Lower leg skin (tissue), 4 donors: ENCODE results near the gene PRODH. TPM values are rescaled to one million over a fixed set of nuclear protein-coding genes. Genes with fewer than 3 reads are reported as not detected.
A peak's percentile ranks its signal among the peaks of the same experiment; 100 is the strongest.
"Not testable (repeated sequence)": the region's sequence is repeated elsewhere in the genome, so short reads cannot be mapped to it uniquely, and the experiment has no call there.

Experiments used
- DNase-seq, 2 donors: peaks; one replicate each; pipeline ENCODE4 v3.0.0-alpha.2; 2019; ENCODE audit warnings: low spot score in 2 of 2
- H3K4me3 ChIP-seq: fragments of 200-600 bp; sonication (generic); 2 replicates; pipeline ENCODE4 v1.5.1; 2017; ENCODE audit warnings: mild to moderate bottlenecking, low read depth; ENCODE audit not compliant: poor library complexity, severe bottlenecking
- POLR2A ChIP-seq, 2 donors: fragments of 450-650 bp; IDR thresholded peaks; one replicate each; pipeline ENCODE4 v1.6.1; 2016 to 2017; ENCODE audit warnings: antibody characterized with exemption in 2 of 2, mild to moderate bottlenecking in 1 of 2, moderate library complexity in 1 of 2
- WGBS, 2 donors: methylation state at CpG; one replicate each; pipeline ENCODE4 v1.1.5; 2018; 5-methylcytosine and 5-hydroxymethylcytosine counted together
- intact Hi-C: fragments of 100-400 bp; cut with DNase I; formaldehyde crosslinking; loops from one replicate; pipeline ENCODE4 v1.15.0; 2023; ENCODE audit warnings: low total_unique reads
- total RNA-seq, 4 donors: library from RNA; depleted of rRNA; stranded (reverse); fragments of >200 nt; gene quantifications; one replicate each; pipeline ENCODE4 v1.1.0, GENCODE V29; 2016
- TF ChIP-seq, protein P1 (sequence below), 3 donors: fragments of 450-650 bp; IDR thresholded peaks; one replicate each; pipeline ENCODE4 v1.5.1; 2016; ENCODE audit warnings: antibody characterized with exemption in 3 of 3, mild to moderate bottlenecking in 3 of 3, moderate library complexity in 2 of 3

PRODH gene
- total RNA-seq, 4 donors from 2014 or later: 22.6 to 109 (median 37.2) TPM

DNA sequence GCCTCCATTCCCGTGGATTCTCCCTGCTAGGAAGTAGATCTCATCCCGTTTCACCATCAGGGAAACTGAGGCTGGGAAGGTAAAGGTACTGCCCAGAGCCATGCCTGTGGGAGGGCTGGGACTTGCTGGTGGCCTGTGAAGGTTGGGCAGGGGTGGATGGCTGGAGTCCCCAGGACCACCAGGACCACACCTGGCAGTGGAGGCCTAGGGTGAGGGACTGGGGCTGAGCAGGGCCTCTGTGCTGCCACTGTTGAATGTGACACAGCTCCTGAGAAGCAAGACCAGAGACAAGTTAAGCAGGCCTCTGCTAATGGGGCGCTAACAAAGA is 26.2 kb upstream of the PRODH start:
- TF ChIP-seq, protein P1, sequence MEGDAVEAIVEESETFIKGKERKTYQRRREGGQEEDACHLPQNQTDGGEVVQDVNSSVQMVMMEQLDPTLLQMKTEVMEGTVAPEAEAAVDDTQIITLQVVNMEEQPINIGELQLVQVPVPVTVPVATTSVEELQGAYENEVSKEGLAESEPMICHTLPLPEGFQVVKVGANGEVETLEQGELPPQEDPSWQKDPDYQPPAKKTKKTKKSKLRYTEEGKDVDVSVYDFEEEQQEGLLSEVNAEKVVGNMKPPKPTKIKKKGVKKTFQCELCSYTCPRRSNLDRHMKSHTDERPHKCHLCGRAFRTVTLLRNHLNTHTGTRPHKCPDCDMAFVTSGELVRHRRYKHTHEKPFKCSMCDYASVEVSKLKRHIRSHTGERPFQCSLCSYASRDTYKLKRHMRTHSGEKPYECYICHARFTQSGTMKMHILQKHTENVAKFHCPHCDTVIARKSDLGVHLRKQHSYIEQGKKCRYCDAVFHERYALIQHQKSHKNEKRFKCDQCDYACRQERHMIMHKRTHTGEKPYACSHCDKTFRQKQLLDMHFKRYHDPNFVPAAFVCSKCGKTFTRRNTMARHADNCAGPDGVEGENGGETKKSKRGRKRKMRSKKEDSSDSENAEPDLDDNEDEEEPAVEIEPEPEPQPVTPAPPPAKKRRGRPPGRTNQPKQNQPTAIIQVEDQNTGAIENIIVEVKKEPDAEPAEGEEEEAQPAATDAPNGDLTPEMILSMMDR (IDR thresholded peaks at IDR 0.05): no peak
- TF ChIP-seq POLR2A (IDR thresholded peaks at IDR 0.05): no peak
- WGBS, 2 donors: 83 to 84% methylated on average over 3 of the region's 3 CpGs
- no peak for DNase-seq
- intact Hi-C loops: no loop called here
- H3K4me3 ChIP-seq: no peak overlapping the region

DNA sequence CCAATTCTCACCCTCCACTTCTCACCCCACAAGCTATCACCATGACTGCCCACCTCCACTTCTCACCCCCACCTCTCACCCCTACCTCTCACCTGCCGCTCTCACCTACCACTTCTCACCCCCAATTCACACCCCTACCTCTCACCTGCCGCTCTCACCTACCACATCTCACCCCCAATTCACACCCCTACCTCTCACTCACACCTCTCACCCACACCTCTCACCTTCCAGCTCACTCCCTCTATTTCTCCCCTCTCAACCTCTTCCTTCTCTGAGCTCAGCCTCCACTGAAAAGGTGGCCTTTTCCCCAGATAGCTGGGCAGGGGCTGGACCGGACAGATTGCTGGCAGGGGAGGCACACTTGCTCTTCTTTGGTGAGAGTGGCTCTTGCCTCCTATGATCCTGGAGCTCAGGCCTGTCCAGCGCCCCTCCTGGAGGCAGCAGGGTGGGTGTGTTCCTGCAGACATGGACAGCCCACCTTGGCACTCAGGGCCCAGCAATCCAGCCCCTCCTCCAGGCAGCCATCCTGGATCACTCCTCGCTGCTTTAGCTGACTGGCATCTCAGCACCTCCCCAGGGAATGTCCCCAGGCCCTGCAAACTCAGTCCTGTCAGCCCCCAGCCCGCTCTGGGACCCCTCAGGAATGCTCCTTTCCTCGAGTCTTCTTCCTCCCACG is 25.7 kb upstream of the PRODH start:
- H3K4me3 ChIP-seq, DNase-seq, intact Hi-C loops: not testable (repeated sequence)
- 73 to 81% methylated on average over 8 of the region's 8 CpGs for WGBS, 2 donors

DNA sequence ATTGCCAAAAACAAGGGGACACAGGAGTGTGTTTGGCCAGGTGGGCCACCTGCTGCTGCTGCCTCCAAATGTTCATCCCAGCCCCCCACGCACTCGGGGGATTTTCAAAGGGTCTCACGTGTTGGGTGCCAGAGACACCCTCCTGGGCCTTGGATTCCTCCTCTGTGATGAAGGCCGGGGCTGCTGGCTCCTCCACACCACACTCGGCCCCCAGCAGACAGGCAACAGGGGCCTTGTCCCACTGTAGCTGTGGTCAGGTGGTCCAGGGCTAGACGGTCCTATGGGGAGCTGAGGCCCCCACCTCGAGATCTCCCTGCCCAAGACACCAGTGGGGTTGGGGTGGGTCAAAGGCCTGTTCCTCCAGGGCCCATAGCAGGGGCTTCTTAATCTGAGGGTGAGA is 25.1 kb upstream of the PRODH start:
- intact Hi-C loops, H3K4me3 ChIP-seq, DNase-seq: not testable (repeated sequence)
- 78 to 90% methylated on average over 3 to 5 of the region's 7 CpGs for WGBS, 2 donors

DNA sequence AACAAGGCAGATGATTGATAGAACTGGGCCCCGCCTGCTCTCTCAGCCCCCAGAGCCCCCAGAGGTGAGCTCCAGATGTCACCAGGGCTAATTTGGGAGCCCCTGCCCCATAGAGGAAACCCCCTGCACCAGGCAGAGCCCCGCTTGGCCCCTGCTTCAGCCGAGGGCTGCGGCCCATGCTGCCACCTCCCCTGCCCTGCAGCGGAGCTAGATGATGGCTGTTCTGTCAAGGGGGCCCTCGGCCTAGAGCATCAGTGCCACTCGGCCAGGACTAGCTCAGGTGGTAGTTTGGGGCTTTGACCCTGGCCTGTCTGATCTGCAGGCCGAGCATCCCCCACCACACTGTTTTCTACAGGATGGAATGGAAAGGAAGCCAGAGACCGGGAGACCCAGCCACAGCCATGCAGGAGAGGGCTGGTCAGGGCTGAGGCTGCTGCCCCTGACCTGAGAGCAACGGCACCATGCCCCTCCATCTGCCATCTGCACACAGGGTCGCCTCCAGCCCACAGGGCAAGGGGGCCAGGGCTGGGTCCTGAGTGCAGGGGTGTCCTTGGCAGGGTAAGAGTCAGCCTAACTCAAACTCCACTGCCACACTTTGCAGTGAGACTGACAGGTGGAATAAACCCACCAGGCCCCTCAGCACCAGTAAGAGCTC is 24.2 kb upstream of the PRODH start:
- DNase-seq, intact Hi-C loops, H3K4me3 ChIP-seq: not testable (repeated sequence)
- WGBS, 2 donors: 78% methylated on average over 8 of the region's 11 CpGs; no CpG with 5 or more reads in 1 of the 2 donors

DNA sequence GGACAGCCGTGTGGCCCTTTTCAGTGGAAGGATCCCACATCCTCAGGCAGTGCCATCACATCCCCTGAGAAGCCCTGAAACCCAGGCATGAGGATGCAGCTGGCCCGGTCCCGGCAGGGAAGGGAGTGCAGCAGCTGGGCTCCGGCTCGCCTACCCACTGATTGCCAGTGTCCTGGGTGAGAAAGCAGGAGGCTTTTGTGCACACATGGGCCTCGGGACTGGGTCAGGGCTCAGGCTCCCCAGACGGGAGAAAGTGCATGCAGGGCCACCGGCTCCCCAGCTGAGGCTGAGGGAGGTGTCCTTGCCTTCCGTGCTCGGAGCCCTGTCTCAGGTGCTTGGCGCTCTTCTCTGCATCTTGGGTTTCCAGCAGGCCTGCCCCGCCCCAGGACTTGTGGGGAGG is 23.6 kb upstream of the PRODH start:
- H3K4me3 ChIP-seq, DNase-seq: not testable (repeated sequence)
- WGBS, 2 donors: 70% methylated on average over 2 of the region's 12 CpGs; no CpG with 5 or more reads in 1 of the 2 donors
- intact Hi-C loops: loop anchor here (5.0 kb wide), 1 partner anchor 673 kb away; no protein-coding TSS in a partner anchor

DNA sequence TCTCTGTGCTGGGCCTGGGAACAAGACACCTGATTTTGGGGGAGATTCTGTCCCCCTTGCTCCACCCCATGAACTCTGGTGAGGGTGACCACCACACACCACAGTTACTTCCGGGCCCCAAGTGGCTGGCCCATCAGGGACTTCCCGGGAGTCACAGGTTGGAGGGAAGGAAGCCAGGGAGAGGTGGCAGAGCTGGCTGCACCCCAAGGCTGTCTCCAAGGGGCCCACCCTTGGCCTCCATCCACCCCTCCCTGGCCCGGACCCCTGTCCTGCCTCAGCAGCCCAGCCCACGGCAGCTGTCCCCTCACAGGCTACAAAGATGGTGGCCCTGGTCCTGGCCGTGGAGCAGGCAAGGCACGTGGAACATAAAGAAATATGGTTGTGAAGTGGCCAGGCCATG is 23.2 kb upstream of the PRODH start:
- H3K4me3 ChIP-seq, DNase-seq: not testable (repeated sequence)
- WGBS, 2 donors: 59 to 73% methylated on average over 3 to 6 of the region's 6 CpGs
- intact Hi-C loops: loop anchor here (5.0 kb wide), 1 partner anchor 673 kb away; no protein-coding TSS in a partner anchor

DNA sequence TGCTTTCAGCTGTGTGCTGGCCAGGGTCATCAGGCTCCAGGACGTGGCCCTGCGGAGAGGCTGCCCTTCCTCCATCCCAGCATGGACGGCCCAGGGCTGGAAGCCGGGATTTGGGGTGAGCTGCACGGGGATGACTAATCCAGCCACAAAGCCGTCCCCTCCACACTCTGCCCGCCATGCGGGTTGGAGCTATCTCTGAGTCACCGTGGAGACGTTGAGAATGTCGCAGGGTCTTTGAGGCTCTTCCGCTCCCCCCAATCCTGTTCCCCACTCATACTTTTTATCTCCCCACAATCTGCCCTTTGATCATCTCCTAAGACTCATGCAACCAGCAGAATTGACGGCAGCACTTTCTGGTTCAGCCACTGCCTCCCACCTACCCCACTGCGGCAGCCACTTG is 22.6 kb upstream of the PRODH start:
- not testable (repeated sequence) for DNase-seq, H3K4me3 ChIP-seq
- 59 to 68% methylated on average over 12 to 13 of the region's 14 CpGs for WGBS, 2 donors
- intact Hi-C loops: loop anchor here (5.0 kb wide), 1 partner anchor 674 kb away; no protein-coding TSS in a partner anchor

DNA sequence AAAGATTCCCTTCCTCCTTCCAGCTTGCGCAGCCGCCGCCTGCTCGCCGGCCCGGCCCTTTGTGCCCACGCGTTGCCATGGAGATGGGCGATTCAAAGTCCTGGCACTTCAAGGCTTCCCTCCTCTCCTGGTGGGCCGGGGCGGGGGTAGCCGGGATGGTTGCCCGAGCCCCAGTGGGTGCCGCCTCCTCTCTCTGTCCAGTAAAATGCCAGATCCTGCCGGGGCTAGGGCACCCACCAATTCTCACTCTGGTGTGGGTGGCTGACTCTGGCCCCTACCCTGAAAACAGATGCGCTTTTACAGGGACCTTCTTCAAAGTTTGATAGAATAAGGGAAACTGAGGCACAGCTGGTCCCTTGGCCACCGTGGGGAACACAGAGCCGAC is 22.2 kb upstream of the PRODH start:
- peak in 1 of 2 donors; percentile 70 for DNase-seq

DNA sequence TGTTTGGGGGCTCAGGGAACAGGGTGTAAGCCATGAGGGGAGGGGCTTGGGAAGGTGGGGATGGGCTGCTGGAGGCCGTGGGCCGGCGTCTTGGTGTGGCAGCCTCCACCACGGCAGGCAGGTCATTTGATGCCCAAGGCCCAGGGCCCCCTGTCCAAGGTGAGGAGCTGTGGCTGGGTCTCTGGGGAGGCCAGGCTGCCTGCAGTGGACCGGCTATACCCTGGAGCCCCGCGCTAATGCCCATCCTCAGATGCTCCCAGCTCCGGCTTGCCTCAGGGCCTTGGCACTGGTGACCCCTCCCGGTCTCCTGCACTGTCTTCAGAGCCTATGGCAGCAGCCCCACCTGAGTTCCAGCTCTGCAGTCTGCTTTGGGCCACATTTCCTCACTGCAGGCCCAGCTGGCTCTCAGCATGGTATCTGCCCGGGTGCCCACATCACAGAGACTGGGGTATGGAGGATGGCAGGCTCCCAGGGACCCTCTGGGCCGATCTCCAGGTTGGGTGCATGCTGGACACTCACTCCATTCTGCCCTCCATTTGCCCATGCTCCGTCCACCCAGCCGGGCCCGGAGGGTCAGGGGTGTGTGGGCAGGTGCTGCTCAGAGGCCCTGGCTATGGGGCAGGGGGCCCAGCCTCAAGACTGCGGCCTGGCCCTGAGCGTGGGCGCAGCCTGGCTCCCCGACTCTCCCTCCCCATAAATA is 21.7 kb upstream of the PRODH start:
- intact Hi-C loops: loop anchor here (5.0 kb wide), 1 partner anchor 675 kb away; no protein-coding TSS in a partner anchor
- WGBS, 2 donors: 64 to 71% methylated on average over 10 to 13 of the region's 18 CpGs
- H3K4me3 ChIP-seq: not testable (repeated sequence)
- DNase-seq: peak in 1 of 2 donors; percentile 81

More for the DNA sequence above, 22.2 kb upstream of the PRODH start:
- 78 to 87% methylated on average over 5 to 16 of the region's 18 CpGs for WGBS, 2 donors
- H3K4me3 ChIP-seq: not testable (repeated sequence)
- intact Hi-C loops: loop anchor here (5.0 kb wide), 1 partner anchor 674 kb away; no protein-coding TSS in a partner anchor

DNA sequence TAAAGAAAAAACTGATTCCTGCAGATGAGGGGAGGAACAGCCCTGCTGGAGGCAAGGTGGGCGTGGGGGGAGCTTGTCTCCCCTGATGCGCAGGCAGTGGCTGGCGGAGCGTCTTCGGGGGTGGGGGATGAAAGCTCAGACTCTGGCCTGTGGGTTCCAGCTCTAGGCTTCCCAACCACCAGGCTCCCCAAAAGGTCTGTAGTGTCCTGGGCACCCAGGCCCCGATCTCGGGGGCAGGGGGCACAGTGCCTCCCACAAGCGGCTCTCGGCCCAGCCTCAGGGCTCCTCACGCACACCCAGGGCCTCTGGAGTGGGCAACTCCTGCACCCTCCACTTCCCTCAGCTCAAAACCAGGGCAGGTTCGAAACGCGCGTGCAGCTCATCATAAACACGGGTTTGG is 20.9 kb upstream of the PRODH start:
- DNase-seq: peak in 1 of 2 donors; percentile 75
- intact Hi-C loops: loop anchor here (5.0 kb wide), 1 partner anchor 675 kb away; no protein-coding TSS in a partner anchor
- WGBS, 2 donors: 65 to 79% methylated on average over 14 to 15 of the region's 15 CpGs
- not testable (repeated sequence) for H3K4me3 ChIP-seq

DNA sequence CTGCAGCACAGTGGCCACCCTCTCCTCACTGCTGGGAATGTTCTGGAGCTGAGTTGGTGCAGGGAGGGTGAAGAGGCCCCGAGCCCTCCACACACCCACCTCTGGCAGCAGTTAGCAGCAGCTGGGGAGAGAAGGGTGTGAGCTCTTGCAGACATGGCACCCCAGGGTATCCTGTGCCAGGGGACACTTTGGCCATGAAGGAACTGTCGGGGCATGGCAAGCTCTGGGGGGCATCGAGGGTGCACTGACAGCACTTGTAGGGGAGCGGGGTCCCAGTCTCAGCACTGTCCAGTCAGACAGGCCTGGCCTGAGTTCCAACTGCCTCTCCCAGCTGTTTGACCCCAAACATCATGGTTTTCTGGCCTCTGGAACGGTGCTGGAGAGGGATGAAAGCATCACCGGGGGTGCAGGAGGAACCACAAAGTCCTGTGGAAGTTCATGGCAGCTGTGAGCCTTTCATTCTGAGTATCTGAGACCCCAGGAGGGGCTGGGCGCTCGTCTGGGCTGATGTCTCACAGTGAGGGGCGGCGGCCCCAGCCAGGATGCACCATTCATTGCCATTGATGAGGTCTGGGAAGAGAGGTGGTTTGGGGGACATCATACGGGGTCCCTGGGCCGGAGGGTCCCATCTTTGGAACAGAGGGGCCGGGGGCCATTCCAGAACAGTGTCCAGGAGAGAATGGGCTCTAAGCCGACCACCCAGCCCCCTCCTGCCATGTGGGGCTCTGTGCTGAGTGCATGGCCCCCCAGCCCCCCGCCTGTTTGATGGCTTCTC is 20.2 kb upstream of the PRODH start:
- intact Hi-C loops: loop anchor here (5.0 kb wide), 1 partner anchor 676 kb away; no protein-coding TSS in a partner anchor
- DNase-seq, H3K4me3 ChIP-seq: not testable (repeated sequence)
- 70 to 75% methylated on average over 13 to 15 of the region's 15 CpGs for WGBS, 2 donors
